ENCODE measurements around the gene MAML2.

- TF ChIP-seq POLR2A (IDR thresholded peaks at IDR 0.05; ENCODE audit: low read depth, low read length) (no peak), POLR2AphosphoS5 (IDR thresholded peaks at IDR 0.05; ENCODE audit: low read depth, low read length) (no peak), TAF1 (IDR thresholded peaks at IDR 0.05; ENCODE audit: borderline replicate concordance, low read depth, low read length) (no peak)
Observed at GRCh38 chr11:96147186-96147585, 195.8 kb downstream of the MAML2 start.

All from GM12892 (cell line).